KMS-11 (cell line): ENCODE measurements around the gene UMODL1.

Experiments
- H2AFZ ChIP-seq: fragments of 200-600 bp; sonication (generic); 2 replicates; pipeline ENCODE4 v1.6.1; 2016; ENCODE audit warnings: antibody characterized with exemption, mixed run types, low read depth
- H3K27ac ChIP-seq: fragments of 200-600 bp; sonication (generic); 2 replicates; pipeline ENCODE4 v1.6.1; 2016; ENCODE audit warnings: mild to moderate bottlenecking, mixed run types
- H3K27me3 ChIP-seq: fragments of 200-600 bp; sonication (generic); 2 replicates; pipeline ENCODE4 v1.6.1; 2017; ENCODE audit warnings: mild to moderate bottlenecking, low read depth, mixed run types, moderate library complexity; ENCODE audit not compliant: insufficient read depth
- H3K36me3 ChIP-seq: fragments of 200-600 bp; sonication (generic); 2 replicates; pipeline ENCODE4 v1.6.1; 2017; ENCODE audit warnings: mild to moderate bottlenecking, mixed run types; ENCODE audit not compliant: insufficient read depth
- H3K4me1 ChIP-seq: fragments of 200-600 bp; sonication (generic); 2 replicates; pipeline ENCODE4 v1.6.1; 2016; ENCODE audit warnings: mild to moderate bottlenecking, low read depth, mixed run types; ENCODE audit not compliant: poor library complexity, severe bottlenecking
- H3K4me2 ChIP-seq: fragments of 200-600 bp; sonication (generic); 2 replicates; pipeline ENCODE4 v1.7.0; 2016; ENCODE audit warnings: mild to moderate bottlenecking, mixed run types
- H3K4me3 ChIP-seq: fragments of 200-600 bp; sonication (generic); IDR thresholded peaks from 2 replicates; pipeline ENCODE4 v1.6.1; 2017; ENCODE audit warnings: low read depth, low read length, mixed read lengths; ENCODE audit not compliant: insufficient read depth
- H3K79me2 ChIP-seq: fragments of 200-600 bp; sonication (generic); 2 replicates; pipeline ENCODE4 v1.6.1; 2016; ENCODE audit warnings: low read depth, mixed run types; ENCODE audit not compliant: insufficient read depth
- H3K9ac ChIP-seq: fragments of 200-600 bp; sonication (generic); 2 replicates; pipeline ENCODE4 v1.6.1; 2016; ENCODE audit warnings: mild to moderate bottlenecking, mixed run types
- H4K20me1 ChIP-seq: fragments of 200-600 bp; sonication (generic); 2 replicates; pipeline ENCODE4 v1.6.1; 2016; ENCODE audit warnings: mild to moderate bottlenecking, mixed run types; ENCODE audit not compliant: insufficient read depth
- CTCF ChIP-seq: fragments of 200-600 bp; sonication (generic); conservative IDR thresholded peaks from 2 replicates; pipeline ENCODE4 v1.6.1; 2017; ENCODE audit warnings: low read depth, mild to moderate bottlenecking, antibody characterized with exemption, low read length, moderate library complexity, mixed read lengths

UMODL1 gene

GRCh38 chr21:42079008-42079938, 8.2 kb downstream of the UMODL1 start:
- no peak overlapping the region for H3K27ac ChIP-seq
- H3K79me2 ChIP-seq, result no peaks in the 10 kb centered on the region
- no peaks in the 10 kb centered on the region for H4K20me1 ChIP-seq
- H3K9ac ChIP-seq, result no peak overlapping the region
- no peak for TF ChIP-seq CTCF
- peaks cover 3% of the 10 kb centered on the region for H3K4me1 ChIP-seq
- H3K4me2 ChIP-seq, result no peak overlapping the region
- peaks cover 5% of the 10 kb centered on the region; the same call in 1 of the 2 replicates for H3K27me3 ChIP-seq
- H3K4me3 ChIP-seq, result no peak overlapping the region
- no peaks in the 10 kb centered on the region for H3K36me3 ChIP-seq
- H2AFZ ChIP-seq, result no peak overlapping the region

GRCh38 chr21:42079939-42080787, 9.0 kb downstream of the UMODL1 start:
- H3K9ac ChIP-seq, result no peak overlapping the region
- no peak overlapping the region for H3K27ac ChIP-seq
- no peaks in the 10 kb centered on the region for H4K20me1 ChIP-seq

GRCh38 chr21:42080788-42081083, 9.6 kb downstream of the UMODL1 start:
- Histone ChIP-seq H2AFZ (no peak overlapping the region), H3K79me2 (no peaks in the 10 kb centered on the region), H3K4me1 (peaks cover 3% of the 10 kb centered on the region), H3K9ac (no peak overlapping the region), H4K20me1 (no peaks in the 10 kb centered on the region), H3K27ac (no peak overlapping the region), H3K27me3 (peaks cover 5% of the 10 kb centered on the region; the same call in 1 of the 2 replicates), H3K36me3 (no peaks in the 10 kb centered on the region), H3K4me2 (no peak overlapping the region), H3K4me3 (no peak overlapping the region)
- no peak for TF ChIP-seq CTCF

More at GRCh38 chr21:42079939-42080787, 9.0 kb downstream of the UMODL1 start:
- Histone ChIP-seq H3K4me3 (no peak overlapping the region), H3K27me3 (peaks cover 5% of the 10 kb centered on the region; the same call in 1 of the 2 replicates), H3K79me2 (no peaks in the 10 kb centered on the region), H3K4me2 (no peak overlapping the region), H2AFZ (no peak overlapping the region), H3K4me1 (peaks cover 3% of the 10 kb centered on the region), H3K36me3 (no peaks in the 10 kb centered on the region)
- no peak for TF ChIP-seq CTCF

- H3K4me1 ChIP-seq, result peaks cover 3% of the 10 kb centered on the region
- H3K4me3 ChIP-seq, result no peak overlapping the region
- H3K27ac ChIP-seq, result no peak overlapping the region
- no peak overlapping the region for H2AFZ ChIP-seq
- no peak overlapping the region for H3K9ac ChIP-seq
- H3K79me2 ChIP-seq, result no peaks in the 10 kb centered on the region
- H3K4me2 ChIP-seq, result no peak overlapping the region
- no peak for TF ChIP-seq CTCF
- no peaks in the 10 kb centered on the region for H4K20me1 ChIP-seq
- H3K27me3 ChIP-seq, result peaks cover 5% of the 10 kb centered on the region; the same call in 1 of the 2 replicates
- H3K36me3 ChIP-seq, result no peaks in the 10 kb centered on the region
Measured at GRCh38 chr21:42081138-42081537, 10.0 kb downstream of the UMODL1 start.
